Fibroblast of lung (primary cell): ENCODE results near the gene KAT5. TPM values are rescaled to one million over a fixed set of nuclear protein-coding genes. Genes with fewer than 3 reads are reported as not detected.

Experiments used
- DNase-seq, 2 donors: peaks; one replicate each; pipeline versions ENCODE4 v3.0.0 to v3.0.0-alpha.2; 2010; ENCODE audit warnings: low read depth in 2 of 2
- H2AFZ ChIP-seq: 2 replicates; pipeline ENCODE4 v1.5.1; 2012; ENCODE audit warnings: low read length, control low read depth, inconsistent platforms
- H3K27ac ChIP-seq: 2 replicates; pipeline ENCODE4 v1.5.1; 2011; ENCODE audit warnings: low read length, control low read depth; ENCODE audit not compliant: insufficient read depth
- H3K27me3 ChIP-seq: 2 replicates; pipeline ENCODE4 v1.5.1; 2011; ENCODE audit warnings: mild to moderate bottlenecking, low read length; ENCODE audit not compliant: control insufficient read depth, insufficient read depth
- H3K36me3 ChIP-seq: 2 replicates; pipeline ENCODE4 v1.5.1; 2011; ENCODE audit warnings: low read length; ENCODE audit not compliant: control insufficient read depth, insufficient read depth
- H3K4me1 ChIP-seq: 2 replicates; pipeline ENCODE4 v1.5.1; 2011; ENCODE audit warnings: low read length; ENCODE audit not compliant: control insufficient read depth, insufficient read depth; ENCODE audit errors: extremely low read depth
- H3K4me2 ChIP-seq: 2 replicates; pipeline ENCODE4 v1.5.1; 2011; ENCODE audit warnings: low read length, control low read depth; ENCODE audit not compliant: insufficient read depth; ENCODE audit errors: extremely low read depth
- H3K4me3 ChIP-seq, 4 experiments: fragments of 200-600 bp in 1 of 4; sonication (generic) in 1 of 4; replicated peaks in 1 of 4; 2 replicates each; pipeline ENCODE4 v1.5.1; 2011 to 2016; ENCODE audit warnings: low read length in 4 of 4, low read depth in 3 of 4, mild to moderate bottlenecking in 3 of 4, control low read depth in 2 of 4, inconsistent platforms in 1 of 4, mixed read lengths in 1 of 4; ENCODE audit not compliant: insufficient read depth in 1 of 4; ENCODE audit errors: control extremely low read depth in 1 of 4
- H3K79me2 ChIP-seq: 2 replicates; pipeline ENCODE4 v1.5.1; 2012; ENCODE audit warnings: mild to moderate bottlenecking, low read length, inconsistent platforms; ENCODE audit not compliant: control insufficient read depth, insufficient read depth
- H3K9ac ChIP-seq: 2 replicates; pipeline ENCODE4 v1.5.1; 2011; ENCODE audit warnings: mild to moderate bottlenecking, low read length, control low read depth; ENCODE audit not compliant: insufficient read depth
- H3K9me3 ChIP-seq: 2 replicates; pipeline ENCODE4 v1.5.1; 2012; ENCODE audit warnings: low read depth, low read length; ENCODE audit not compliant: control insufficient read depth, insufficient read depth
- H4K20me1 ChIP-seq: 2 replicates; pipeline ENCODE4 v1.5.1; 2011; ENCODE audit warnings: low read length; ENCODE audit not compliant: control insufficient read depth, insufficient read depth; ENCODE audit errors: extremely low read depth
- EZH2 ChIP-seq: IDR thresholded peaks from 2 replicates; pipeline ENCODE4 v1.5.1; 2012; ENCODE audit warnings: low read length, control low read depth, mild to moderate bottlenecking; ENCODE audit errors: missing control alignments
- polyA minus RNA-seq: library from RNA; depleted of rRNA, polyadenylated mRNA; stranded (reverse); fragments of >200 nt; gene quantifications from 2 replicates; pipeline ENCODE4 v1.2.3, GENCODE V29; 2011; ENCODE audit warnings: low replicate concordance
- polyA plus RNA-seq, 2 donors: library from polyadenylated mRNA; depleted of rRNA in 1 of 2; stranded (reverse) in 1 of 2; unstranded in 1 of 2; fragments of >200 nt; gene quantifications; 2 replicates each; pipeline ENCODE4 v1.2.1, GENCODE V29; 2011 to 2012; ENCODE audit warnings: missing spikeins in 1 of 2
- total RNA-seq: library from RNA; depleted of rRNA; stranded (reverse); fragments of >200 nt; gene quantifications from 2 replicates; pipeline ENCODE4 v1.2.1, GENCODE V29; 2014
- TF ChIP-seq, protein P1 (sequence below), 2 donors: IDR thresholded peaks in 1 of 2; conservative IDR thresholded peaks in 1 of 2; 1 replicate in 1 of 2; 2 replicates in 1 of 2; pipeline ENCODE4 v1.5.1; 2011 to 2012; ENCODE audit warnings: low read length in 2 of 2, control low read depth in 1 of 2, inconsistent platforms in 1 of 2, low read depth in 1 of 2, mild to moderate bottlenecking in 1 of 2

Gene KAT5
- total RNA-seq (31.3 and 50.4 TPM in 2 replicates), polyA plus RNA-seq (27.8 and 34.0 TPM in 2 replicates), polyA minus RNA-seq (44.1 and 85.2 TPM in 2 replicates)
- polyA plus RNA-seq (2012): 25.4 and 35.8 TPM in 2 replicates

DNA sequence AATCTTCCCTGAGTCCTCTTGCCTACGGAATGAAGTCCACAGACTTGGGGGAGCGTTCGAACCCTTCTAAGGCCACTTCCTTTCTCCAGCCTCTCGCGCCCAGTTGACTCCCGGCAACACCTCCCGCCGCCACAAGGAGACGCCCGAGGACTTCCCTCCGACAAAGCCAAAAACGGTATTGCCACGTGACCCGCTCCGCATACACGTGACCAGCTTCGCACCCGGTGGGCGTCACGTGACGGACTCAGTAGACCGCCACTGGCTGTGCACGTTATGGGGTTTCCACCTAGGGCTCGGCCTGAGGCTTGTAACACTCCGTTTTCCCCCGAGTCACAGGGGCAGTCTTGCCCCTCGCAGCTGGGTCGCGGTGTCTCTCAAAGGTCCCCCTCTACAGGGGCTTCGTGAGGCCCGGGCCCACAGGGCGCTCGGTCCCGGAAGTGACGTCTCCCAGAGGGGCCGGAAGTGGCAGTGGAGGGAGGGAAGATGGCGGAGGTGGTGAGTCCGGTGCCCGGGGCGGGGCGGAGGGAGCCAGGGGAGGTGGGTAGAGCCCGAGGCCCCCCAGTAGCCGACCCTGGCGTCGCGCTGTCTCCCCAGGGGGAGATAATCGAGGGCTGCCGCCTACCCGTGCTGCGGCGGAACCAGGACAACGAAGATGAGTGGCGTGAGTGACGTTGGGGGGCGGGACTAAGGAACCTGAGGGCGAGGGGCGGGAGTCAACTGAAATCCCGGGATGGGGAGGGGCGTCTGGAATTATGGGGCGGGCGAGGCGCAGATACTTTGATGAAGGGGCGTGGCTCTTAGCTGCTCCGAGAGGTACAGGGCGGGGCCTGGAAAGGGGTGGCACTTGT lies at the start of gene KAT5:
KAT5 (plus strand) TSS at position 468 of the 848 bp plus-strand sequence; CDS start at position 484, 16 bp downstream.
- peak within 1 kb of the TSS; percentile 98 for H3K27ac ChIP-seq
- H3K79me2 ChIP-seq: peaks cover 9% of the 10 kb centered on the region
- no peaks in the 10 kb centered on the region for H4K20me1 ChIP-seq
- peaks cover 26% of the 10 kb centered on the region for H3K36me3 ChIP-seq
- H3K27me3 ChIP-seq: no peaks in the 10 kb centered on the region
- H2AFZ ChIP-seq: peak within 1 kb of the TSS; percentile 89
- peaks cover 2% of the 10 kb centered on the region for H3K4me1 ChIP-seq
- TF ChIP-seq, protein P1, sequence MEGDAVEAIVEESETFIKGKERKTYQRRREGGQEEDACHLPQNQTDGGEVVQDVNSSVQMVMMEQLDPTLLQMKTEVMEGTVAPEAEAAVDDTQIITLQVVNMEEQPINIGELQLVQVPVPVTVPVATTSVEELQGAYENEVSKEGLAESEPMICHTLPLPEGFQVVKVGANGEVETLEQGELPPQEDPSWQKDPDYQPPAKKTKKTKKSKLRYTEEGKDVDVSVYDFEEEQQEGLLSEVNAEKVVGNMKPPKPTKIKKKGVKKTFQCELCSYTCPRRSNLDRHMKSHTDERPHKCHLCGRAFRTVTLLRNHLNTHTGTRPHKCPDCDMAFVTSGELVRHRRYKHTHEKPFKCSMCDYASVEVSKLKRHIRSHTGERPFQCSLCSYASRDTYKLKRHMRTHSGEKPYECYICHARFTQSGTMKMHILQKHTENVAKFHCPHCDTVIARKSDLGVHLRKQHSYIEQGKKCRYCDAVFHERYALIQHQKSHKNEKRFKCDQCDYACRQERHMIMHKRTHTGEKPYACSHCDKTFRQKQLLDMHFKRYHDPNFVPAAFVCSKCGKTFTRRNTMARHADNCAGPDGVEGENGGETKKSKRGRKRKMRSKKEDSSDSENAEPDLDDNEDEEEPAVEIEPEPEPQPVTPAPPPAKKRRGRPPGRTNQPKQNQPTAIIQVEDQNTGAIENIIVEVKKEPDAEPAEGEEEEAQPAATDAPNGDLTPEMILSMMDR (conservative IDR thresholded peaks at IDR 0.05 in 1 of 2, IDR thresholded peaks at IDR 0.05 in 1 of 2; ENCODE audit: low read depth in 1 of 2, low read length in 2 of 2): peak; percentile 95 to 98
- no peak for TF ChIP-seq EZH2
- peak within 1 kb of the TSS; percentile 100 for H3K9ac ChIP-seq
- H3K4me2 ChIP-seq: peak within 1 kb of the TSS; percentile 86
- no peaks in the 10 kb centered on the region for H3K9me3 ChIP-seq
- peak; percentile 97 to 99 for DNase-seq
- H3K4me3 ChIP-seq: peak within 1 kb of the TSS; percentile 69 to 79 (median 76)

DNA sequence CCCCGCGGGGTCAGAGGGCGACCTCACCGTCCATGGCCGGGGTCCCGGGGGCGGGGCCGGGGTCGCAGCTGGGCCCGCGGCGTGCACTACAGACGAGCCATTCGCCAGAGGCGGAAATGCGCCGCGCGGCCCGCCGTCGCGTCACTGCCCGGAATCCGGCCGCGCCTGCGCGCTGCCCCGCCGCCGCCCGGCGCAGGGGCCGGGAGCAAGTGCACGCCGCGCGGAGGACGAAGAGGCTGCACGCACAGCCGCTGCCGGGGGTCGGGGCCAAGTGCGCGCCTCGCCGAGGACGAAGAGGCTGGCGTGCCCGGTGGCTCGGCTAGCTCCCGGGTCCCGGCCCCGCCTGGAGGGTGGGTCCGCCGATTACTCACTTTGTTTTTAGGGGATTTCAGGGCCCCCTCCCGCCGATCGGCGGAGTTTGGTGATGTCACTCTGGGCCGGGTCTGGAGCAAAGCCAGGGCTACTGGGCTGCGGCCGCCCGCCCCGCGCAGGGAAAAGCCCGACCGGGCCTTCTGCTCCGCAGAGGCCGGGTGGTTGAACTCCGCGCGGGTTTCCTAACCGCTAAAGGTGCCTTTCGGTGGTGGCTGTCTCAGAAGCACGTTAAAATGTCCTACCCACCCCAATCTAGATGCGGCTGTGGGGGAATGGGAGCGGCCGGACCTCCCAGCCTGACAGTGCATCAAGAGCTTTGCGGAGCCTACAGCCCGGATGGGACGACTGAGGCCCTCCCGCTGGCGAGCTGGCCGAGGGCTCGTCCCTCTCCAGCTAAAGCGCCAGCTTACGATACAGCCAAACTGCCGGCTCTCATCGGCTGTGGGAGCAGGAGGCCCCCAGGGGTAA lies 49.0 kb upstream of the KAT5 start, which contains the start of gene RELA:
RELA (minus strand) TSS at position 118 of the 840 bp plus-strand sequence; CDS start at position 34, 84 bp downstream.
- Histone ChIP-seq H2AFZ (peak within 1 kb of the TSS; percentile 32), H3K4me3 (peak within 1 kb of the TSS; percentile 90 to 96 (median 94)), H3K79me2 (peaks cover 32% of the 10 kb centered on the region), H3K4me2 (peak within 1 kb of the TSS; percentile 98), H3K9me3 (no peaks in the 10 kb centered on the region), H3K9ac (peak within 1 kb of the TSS; percentile 88), H3K27ac (peak within 1 kb of the TSS; percentile 94), H4K20me1 (no peaks in the 10 kb centered on the region), H3K36me3 (peaks cover 27% of the 10 kb centered on the region), H3K27me3 (no peaks in the 10 kb centered on the region), H3K4me1 (peaks cover 10% of the 10 kb centered on the region)
- no peak for TF ChIP-seq EZH2
- TF ChIP-seq, protein P1 (conservative IDR thresholded peaks at IDR 0.05 in 1 of 2, IDR thresholded peaks at IDR 0.05 in 1 of 2; ENCODE audit: low read depth in 1 of 2, low read length in 2 of 2): no peak
- DNase-seq: peak; percentile 92 to 96
